Osteocyte (in vitro differentiated cells): ENCODE data around the gene DGLUCY. TPM values are rescaled to one million over a fixed set of nuclear protein-coding genes. Genes with fewer than 3 reads are reported as not detected.
"Not testable (repeated sequence)": the region's sequence is repeated elsewhere in the genome, so short reads cannot be mapped to it uniquely, and the experiment has no call there.

Source experiments
- DNase-seq: peaks from one replicate; pipeline ENCODE4 v3.0.0; 2021; ENCODE audit warnings: mixed read lengths; ENCODE audit not compliant: unreplicated experiment; ENCODE audit errors: extremely low spot score
- H3K27ac Mint-ChIP-seq: one replicate; pipeline ENCODE4 v1.8.0; 2021; ENCODE audit warnings: mild to moderate bottlenecking, mixed read lengths; ENCODE audit not compliant: unreplicated experiment
- H3K27me3 Mint-ChIP-seq: one replicate; pipeline ENCODE4 v1.8.0; 2021; ENCODE audit warnings: mixed read lengths; ENCODE audit not compliant: unreplicated experiment
- H3K36me3 Mint-ChIP-seq: one replicate; pipeline ENCODE4 v1.8.0; 2021; ENCODE audit warnings: mixed read lengths; ENCODE audit not compliant: unreplicated experiment
- H3K4me1 Mint-ChIP-seq: one replicate; pipeline ENCODE4 v1.8.0; 2021; ENCODE audit warnings: mixed read lengths; ENCODE audit not compliant: unreplicated experiment
- H3K4me3 Mint-ChIP-seq: one replicate; pipeline ENCODE4 v1.8.0; 2021; ENCODE audit warnings: mild to moderate bottlenecking, moderate library complexity, mixed read lengths; ENCODE audit not compliant: unreplicated experiment
- H3K9me3 Mint-ChIP-seq: one replicate; pipeline ENCODE4 v1.8.0; 2021; ENCODE audit warnings: mixed read lengths; ENCODE audit not compliant: unreplicated experiment
- CTCF ChIP-seq: fragments of 200-600 bp; sonication (generic); IDR thresholded peaks from 2 replicates; pipeline ENCODE4 v1.5.0; 2021; ENCODE audit warnings: antibody characterized with exemption, mild to moderate bottlenecking, moderate library complexity
- total RNA-seq: library from RNA; stranded (reverse); gene quantifications from 2 replicates; pipeline ENCODE4 v1.2.1, GENCODE V29; 2021

The DGLUCY gene
- total RNA-seq, 1 donor from 2014 or later = 20.4 TPM

- no peak overlapping the region for H3K27ac Mint-ChIP-seq
- no peaks in the 10 kb centered on the region for H3K4me1 Mint-ChIP-seq
- DNase-seq = no peak
- H3K9me3 Mint-ChIP-seq = no peaks in the 10 kb centered on the region
- no peak for TF ChIP-seq CTCF
- H3K27me3 Mint-ChIP-seq = peaks cover 8% of the 10 kb centered on the region
- H3K36me3 Mint-ChIP-seq = no peaks in the 10 kb centered on the region
- H3K4me3 Mint-ChIP-seq = no peak overlapping the region
These were observed 25.2 kb upstream of the DGLUCY start for GRCh38 chr14:91088585-91089235.

GRCh38 chr14:91089958-91090535 is 23.8 kb upstream of the DGLUCY start:
- no peaks in the 10 kb centered on the region for H3K9me3 Mint-ChIP-seq
- no peak overlapping the region for H3K27ac Mint-ChIP-seq
- H3K4me3 Mint-ChIP-seq = no peak overlapping the region
- peaks cover 9% of the 10 kb centered on the region for H3K27me3 Mint-ChIP-seq
- DNase-seq = no peak
- no peaks in the 10 kb centered on the region for H3K36me3 Mint-ChIP-seq
- H3K4me1 Mint-ChIP-seq = no peaks in the 10 kb centered on the region
- no peak for TF ChIP-seq CTCF

- DNase-seq = no peak
- Mint-ChIP-seq H3K9me3 (no peaks in the 10 kb centered on the region), H3K27ac (no peak overlapping the region), H3K4me3 (no peak overlapping the region), H3K4me1 (no peaks in the 10 kb centered on the region), H3K27me3 (peaks cover 9% of the 10 kb centered on the region), H3K36me3 (no peaks in the 10 kb centered on the region)
- no peak for TF ChIP-seq CTCF
These were observed 23.1 kb upstream of the DGLUCY start for GRCh38 chr14:91090743-91091142.

GRCh38 chr14:91092073-91092472 is 21.8 kb upstream of the DGLUCY start:
- Mint-ChIP-seq H3K4me3 (no peak overlapping the region), H3K4me1 (no peaks in the 10 kb centered on the region), H3K9me3 (no peaks in the 10 kb centered on the region), H3K36me3 (no peaks in the 10 kb centered on the region), H3K27me3 (peaks cover 9% of the 10 kb centered on the region), H3K27ac (no peak overlapping the region)
- TF ChIP-seq CTCF = no peak
- no peak for DNase-seq

DNA sequence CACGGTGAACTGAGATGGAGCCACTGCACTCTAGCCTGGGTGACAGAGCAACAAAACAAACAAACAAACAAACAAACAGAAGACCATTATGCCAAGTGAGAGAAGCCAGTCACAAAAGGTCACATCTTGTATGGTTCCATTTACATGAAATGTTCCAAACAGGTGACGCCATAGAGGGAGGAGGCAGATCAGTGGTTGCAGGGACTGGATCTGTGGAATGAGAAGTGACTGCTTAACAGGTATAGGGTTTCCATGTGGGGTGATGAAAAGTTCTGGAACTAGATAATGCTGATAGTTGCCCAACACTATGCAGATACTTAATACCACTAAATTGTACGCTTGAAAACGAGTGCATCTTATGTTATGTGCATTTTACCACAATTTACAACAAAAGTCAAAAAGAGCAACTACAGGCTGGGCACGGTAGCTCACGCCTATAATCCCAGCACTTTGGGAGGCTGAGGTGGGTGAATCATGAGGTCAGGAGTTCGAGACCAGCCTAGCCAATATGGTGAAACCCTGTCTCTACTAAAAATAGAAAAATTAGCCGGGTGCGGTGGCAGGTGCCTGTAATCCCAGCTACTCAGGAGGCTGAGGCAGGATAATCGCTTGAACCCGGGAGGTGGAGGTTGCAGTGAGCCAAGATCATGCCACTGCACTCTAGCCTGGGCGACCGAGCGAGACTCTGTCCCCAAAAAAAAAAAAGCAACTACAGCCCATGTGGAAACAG is 20.0 kb upstream of the DGLUCY start:
- H3K27ac Mint-ChIP-seq, H3K9me3 Mint-ChIP-seq, H3K36me3 Mint-ChIP-seq, H3K4me3 Mint-ChIP-seq, H3K4me1 Mint-ChIP-seq, DNase-seq: not testable (repeated sequence)
- peaks cover 11% of the 10 kb centered on the region for H3K27me3 Mint-ChIP-seq
